B cell (primary cell): ENCODE data around the gene COL5A3.

Source experiments
- EZH2 ChIP-seq: IDR thresholded peaks from 2 replicates; pipeline ENCODE4 v1.6.1; 2012; ENCODE audit warnings: borderline replicate concordance, low read depth, mild to moderate bottlenecking, moderate library complexity, low read length; ENCODE audit not compliant: insufficient read depth, poor library complexity, severe bottlenecking
- TF ChIP-seq, protein P1 (sequence below): fragments of 200-600 bp; IDR thresholded peaks from one replicate; pipeline ENCODE4 v1.8.0; 2022; ENCODE audit warnings: antibody characterized with exemption, mild to moderate bottlenecking

DNA sequence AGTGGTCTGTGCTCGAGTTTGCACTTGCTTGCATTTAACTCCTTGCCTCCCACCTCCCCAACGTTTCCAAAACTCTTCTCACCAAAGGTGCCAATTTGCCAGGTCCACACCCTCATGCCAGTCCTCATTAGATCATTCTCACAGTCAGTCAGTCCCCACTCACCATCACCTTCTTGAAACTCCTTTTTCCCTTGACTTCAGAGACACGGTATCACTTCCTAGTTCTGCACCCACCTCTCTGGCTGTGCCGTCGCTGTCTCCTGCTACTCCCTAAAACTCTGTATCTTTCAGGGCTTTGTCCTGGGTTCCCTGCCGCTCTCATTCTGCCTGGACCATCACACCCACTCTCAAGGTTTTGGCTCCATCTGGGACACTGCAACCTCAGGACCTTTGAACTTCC lies 93.6 kb downstream of the COL5A3 start:
- TF ChIP-seq, protein P1, sequence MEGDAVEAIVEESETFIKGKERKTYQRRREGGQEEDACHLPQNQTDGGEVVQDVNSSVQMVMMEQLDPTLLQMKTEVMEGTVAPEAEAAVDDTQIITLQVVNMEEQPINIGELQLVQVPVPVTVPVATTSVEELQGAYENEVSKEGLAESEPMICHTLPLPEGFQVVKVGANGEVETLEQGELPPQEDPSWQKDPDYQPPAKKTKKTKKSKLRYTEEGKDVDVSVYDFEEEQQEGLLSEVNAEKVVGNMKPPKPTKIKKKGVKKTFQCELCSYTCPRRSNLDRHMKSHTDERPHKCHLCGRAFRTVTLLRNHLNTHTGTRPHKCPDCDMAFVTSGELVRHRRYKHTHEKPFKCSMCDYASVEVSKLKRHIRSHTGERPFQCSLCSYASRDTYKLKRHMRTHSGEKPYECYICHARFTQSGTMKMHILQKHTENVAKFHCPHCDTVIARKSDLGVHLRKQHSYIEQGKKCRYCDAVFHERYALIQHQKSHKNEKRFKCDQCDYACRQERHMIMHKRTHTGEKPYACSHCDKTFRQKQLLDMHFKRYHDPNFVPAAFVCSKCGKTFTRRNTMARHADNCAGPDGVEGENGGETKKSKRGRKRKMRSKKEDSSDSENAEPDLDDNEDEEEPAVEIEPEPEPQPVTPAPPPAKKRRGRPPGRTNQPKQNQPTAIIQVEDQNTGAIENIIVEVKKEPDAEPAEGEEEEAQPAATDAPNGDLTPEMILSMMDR, result no peak
- no peak for TF ChIP-seq EZH2
